GM18868 (cell line): ENCODE results near the gene TSPAN16.
"Not testable (repeated sequence)": the region's sequence is repeated elsewhere in the genome, so short reads cannot be mapped to it uniquely, and the experiment has no call there.

ENCODE experiments used
- ATAC-seq: cut with Tn5 transposase; IDR thresholded peaks from one replicate; pipeline ENCODE4 v1.9.1; 2021; ENCODE audit warnings: mild to moderate bottlenecking, moderate library complexity; ENCODE audit not compliant: unreplicated experiment

The TSPAN16 gene

DNA sequence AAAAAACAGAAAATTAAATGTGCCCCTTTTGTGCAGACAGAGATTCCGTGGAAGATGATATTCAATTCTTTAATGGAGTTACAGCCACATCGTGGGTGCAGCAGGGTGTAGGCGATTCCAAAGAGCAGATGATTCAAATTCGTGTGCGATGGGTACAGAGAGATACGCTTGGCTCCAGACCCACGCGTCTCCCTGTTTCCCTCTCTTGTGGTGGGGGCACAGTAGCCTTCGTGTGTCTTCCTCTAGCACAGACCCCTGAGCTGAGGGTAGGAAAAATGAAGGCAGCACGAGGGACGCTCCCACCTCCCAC lies 4.8 kb downstream of the TSPAN16 start:
- no peak for ATAC-seq

GRCh38 chr19:11304936-11305335 lies 9.0 kb downstream of the TSPAN16 start:
- ATAC-seq, result no peak

DNA sequence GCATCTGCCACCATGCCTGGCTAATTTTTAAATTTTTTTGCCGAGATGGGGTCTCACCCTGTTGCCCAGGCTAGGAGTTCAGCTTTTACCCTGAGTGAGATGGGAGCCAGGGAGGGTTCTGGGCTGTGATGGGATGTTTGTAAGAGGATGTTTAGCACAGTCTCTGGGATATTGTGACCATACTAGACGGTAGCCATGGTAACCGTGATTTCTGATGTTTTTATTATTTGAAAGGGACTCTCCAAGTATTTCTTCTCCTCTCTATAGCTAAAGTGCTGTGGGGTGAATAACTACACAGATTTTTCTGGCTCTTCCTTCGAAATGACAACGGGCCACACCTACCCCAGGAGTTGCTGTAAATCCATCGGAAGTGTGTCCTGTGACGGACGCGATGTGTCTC lies 10.4 kb downstream of the TSPAN16 start:
- no peak for ATAC-seq

- ATAC-seq, result not testable (repeated sequence)
Measured at GRCh38 chr19:11320278-11320995, 24.5 kb downstream of the TSPAN16 start.

DNA sequence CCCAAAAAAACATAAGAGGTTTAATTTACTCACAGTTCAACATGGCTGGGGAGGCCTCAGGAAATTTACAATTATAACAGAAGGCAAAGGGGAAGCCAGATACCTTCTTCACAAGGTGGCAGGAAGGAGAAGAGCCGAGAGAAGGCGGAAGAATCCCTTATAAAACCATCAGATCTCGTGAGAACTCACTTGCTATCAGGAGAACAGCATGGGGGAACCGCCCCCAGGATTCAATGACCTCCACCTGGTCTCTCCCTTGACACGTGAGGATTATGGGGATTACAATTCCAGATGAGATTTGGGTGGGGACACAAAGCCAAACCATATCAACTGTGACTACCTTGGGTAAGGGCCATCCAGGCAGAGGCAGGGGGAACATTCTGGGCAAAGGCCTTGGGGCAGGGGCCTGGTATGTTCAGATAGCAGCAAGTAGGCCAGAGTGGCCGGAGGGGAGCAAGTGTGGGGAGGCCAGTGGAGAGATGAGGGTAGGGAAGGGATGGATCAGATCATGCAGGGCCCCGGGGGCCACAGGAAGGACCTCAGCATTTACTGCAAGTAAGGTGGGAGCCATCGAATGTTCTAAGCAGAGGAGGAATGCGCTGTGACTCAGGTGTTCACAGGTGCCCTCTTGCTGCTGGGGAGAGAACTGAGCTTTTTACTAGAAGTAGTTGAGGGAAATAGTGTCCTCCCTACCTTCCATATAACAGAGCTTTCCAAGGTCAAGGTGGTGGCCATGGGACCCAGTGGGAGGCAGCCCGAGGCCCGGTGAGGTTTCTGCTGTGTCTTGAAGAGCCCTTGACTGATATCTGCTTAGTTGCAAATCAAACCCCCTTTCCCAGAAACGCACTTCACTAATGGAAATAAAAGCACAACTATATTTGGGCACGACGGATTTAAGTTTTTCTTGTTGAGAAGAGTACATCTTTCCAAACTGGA lies 25.5 kb downstream of the TSPAN16 start:
- no peak for ATAC-seq

GRCh38 chr19:11322269-11323024 lies 26.5 kb downstream of the TSPAN16 start:
- no peak for ATAC-seq

DNA sequence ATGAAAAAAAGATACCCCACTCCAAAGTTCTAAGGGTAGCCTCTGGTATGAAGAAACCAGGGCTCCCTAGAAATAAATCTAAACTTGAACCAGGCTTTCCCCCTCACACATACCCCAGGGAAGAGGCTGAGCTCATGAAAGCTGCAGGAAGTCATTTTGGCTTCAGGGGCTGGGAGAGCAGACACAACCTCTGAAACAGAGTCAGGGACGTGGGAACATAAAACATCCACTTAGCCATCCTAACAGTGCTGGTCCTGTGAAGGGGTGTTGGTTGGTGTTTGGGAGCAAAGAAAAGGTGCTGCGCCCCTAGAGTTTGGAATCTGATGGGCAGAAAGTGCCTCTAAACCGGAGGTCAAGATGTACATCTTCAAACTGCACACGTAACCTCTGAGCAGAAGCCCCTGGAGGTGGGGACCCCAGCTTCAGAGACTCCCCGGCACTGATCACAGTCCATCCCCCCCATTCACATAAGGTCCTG lies 27.7 kb downstream of the TSPAN16 start:
- ATAC-seq, result no peak

- no peak for ATAC-seq
Measured at GRCh38 chr19:11324079-11324661, 28.2 kb downstream of the TSPAN16 start.

DNA sequence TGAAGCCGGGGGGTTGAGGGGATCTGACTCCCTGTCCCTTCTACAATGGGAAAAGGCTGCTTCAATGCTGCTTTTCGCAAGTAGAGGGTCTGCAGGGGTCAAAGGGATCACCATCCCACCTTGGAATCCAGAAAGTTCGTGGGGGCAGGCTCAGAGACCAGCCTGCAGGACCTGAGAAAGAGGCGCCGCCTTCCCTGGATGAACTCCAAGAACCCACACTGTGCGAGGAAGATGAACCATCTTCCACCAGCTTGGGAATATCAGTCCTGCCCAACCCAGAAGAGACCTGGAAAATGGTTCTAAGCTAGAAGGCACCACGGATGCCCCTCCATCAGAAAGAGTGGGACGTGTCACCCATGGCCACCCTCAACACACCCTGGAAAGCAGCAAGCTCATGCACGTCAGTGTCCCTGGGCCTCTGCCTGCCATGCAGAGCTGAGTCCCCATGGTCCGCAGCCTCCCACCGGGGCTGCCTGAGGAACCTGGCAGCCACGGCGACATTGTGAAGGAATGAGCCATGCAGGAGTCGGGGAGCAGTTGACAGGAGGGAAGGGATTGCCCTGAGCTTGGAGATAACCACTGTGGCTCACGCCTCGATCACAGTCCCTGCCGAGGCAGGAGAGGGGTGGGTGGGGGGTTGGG lies 28.9 kb downstream of the TSPAN16 start:
- ATAC-seq, result no peak

- no peak for ATAC-seq
Measured at GRCh38 chr19:11325544-11325943, 29.6 kb downstream of the TSPAN16 start.

- ATAC-seq, result no peak
Measured at GRCh38 chr19:11330127-11330526, 34.2 kb downstream of the TSPAN16 start.

DNA sequence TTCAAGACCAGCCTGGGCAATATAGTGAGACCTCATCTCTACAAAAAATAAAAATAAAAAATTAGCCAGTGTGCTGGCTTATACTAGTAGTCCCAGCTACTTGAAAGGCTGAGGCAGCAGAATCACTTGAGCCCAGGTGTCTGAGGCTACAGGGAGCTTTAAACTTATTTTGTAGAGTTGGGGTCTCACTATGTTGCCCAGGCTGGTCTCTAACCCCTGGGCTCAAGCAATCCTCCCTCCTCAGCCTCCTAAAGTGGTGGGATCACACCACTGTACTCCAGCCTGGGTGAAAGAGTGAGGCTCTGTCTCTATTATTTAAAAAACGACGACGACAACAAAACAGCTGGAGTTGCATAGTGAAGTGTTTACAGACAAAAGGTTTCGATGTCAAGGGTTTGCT lies 35.5 kb downstream of the TSPAN16 start:
- ATAC-seq, result no peak

GRCh38 chr19:11332822-11333221 lies 36.9 kb downstream of the TSPAN16 start:
- no peak for ATAC-seq

DNA sequence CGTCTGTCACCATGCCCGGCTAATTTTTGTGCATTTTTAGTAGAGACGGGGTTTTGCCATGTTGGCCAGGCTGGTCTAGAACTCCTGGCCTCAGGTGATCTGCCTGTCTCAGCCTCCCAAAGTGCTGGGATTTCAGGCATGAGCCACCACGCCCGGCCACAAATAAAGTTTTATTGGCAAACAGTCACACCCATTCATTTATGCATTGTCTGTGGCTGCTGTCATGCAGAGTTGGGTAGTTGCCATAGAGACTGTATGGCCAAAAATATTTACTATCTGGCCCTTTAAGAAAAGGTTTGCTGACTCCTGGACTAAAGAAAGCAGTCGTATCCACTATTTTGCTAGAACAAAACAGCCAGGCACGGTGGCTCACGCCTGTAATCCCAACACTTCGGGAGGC lies 37.9 kb downstream of the TSPAN16 start:
- ATAC-seq, result not testable (repeated sequence)

GRCh38 chr19:11335449-11336146 lies 39.6 kb downstream of the TSPAN16 start:
- ATAC-seq, result no peak

DNA sequence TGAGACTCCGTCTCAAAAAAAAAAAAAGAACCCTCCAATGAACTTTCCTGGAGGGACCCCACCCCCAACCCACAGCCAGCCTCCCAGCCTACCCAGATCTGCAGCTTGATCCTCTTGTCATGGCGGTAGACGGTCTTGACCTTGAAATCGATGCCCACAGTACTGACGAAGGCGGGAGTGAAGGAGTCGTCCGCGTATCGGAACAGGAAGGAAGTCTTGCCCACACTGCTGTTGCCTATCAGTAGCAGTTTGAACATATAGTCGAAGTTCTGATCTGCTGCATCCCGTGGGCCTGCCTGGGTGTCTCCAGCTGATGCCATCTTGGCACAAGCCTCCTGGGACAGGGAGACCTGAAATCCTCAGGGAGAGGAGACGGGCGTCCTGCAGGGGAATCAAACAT lies 41.1 kb downstream of the TSPAN16 start:
- ATAC-seq, result no peak

DNA sequence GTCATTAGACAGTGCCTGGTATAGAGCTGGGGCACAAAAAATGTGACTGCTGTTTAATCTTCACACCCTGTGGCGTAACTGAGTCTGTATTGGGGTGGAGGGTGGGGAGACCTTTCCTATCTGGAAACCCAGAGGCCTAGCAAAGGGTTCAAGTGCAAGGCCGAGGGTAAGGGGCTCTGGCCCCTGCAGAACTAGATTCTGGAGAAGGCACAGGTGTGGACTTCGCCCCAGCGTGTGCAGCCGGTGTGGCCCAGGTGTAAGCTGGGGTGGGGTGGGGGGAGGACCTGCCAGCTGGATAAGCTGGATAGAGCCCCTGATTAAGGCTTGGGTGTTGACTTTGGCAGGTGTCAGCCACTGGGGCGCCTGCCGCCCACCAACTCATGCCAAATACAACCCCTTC lies 42.2 kb downstream of the TSPAN16 start:
- no peak for ATAC-seq

GRCh38 chr19:11338569-11339253 lies 42.8 kb downstream of the TSPAN16 start:
- no peak for ATAC-seq
